Mesenchymal stem cell (in vitro differentiated cells and primary cell): ENCODE data around the gene KBTBD12.
"Not testable (repeated sequence)": the region's sequence is repeated elsewhere in the genome, so short reads cannot be mapped to it uniquely, and the experiment has no call there.

ENCODE experiments used
- DNase-seq: peaks from one replicate; pipeline ENCODE4 v3.0.0-alpha.2; 2013
- H2AFZ ChIP-seq: one replicate; pipeline ENCODE4 v1.6.1; 2013; ENCODE audit warnings: low read depth, mild to moderate bottlenecking, control low read depth, inconsistent platforms, low read length, moderate library complexity
- H2AK5ac ChIP-seq: 2 replicates; pipeline ENCODE4 v1.6.1; 2013; ENCODE audit warnings: low read length, moderate library complexity, mild to moderate bottlenecking, inconsistent platforms; ENCODE audit not compliant: severe bottlenecking
- H2BK120ac ChIP-seq: one replicate; pipeline ENCODE4 v1.6.1; 2013; ENCODE audit warnings: low read depth, mild to moderate bottlenecking, inconsistent platforms, low read length, moderate library complexity
- H2BK12ac ChIP-seq, 2 experiments: one replicate each; pipeline ENCODE4 v1.6.1; 2013; ENCODE audit warnings: inconsistent platforms in 2 of 2, low read length in 2 of 2, mild to moderate bottlenecking in 2 of 2, moderate library complexity in 2 of 2, control low read depth in 1 of 2
- H2BK15ac ChIP-seq: one replicate; pipeline ENCODE4 v1.6.1; 2013; ENCODE audit warnings: mild to moderate bottlenecking, low read depth, inconsistent platforms; ENCODE audit not compliant: poor library complexity, severe bottlenecking
- H2BK5ac ChIP-seq: 2 replicates; pipeline ENCODE4 v1.6.1; 2013; ENCODE audit warnings: low read depth, mild to moderate bottlenecking, low read length, control low read depth, inconsistent platforms; ENCODE audit not compliant: poor library complexity, severe bottlenecking
- H3K14ac ChIP-seq, 2 experiments: one replicate each; pipeline ENCODE4 v1.6.1; 2013; ENCODE audit warnings: inconsistent platforms in 2 of 2, low read length in 2 of 2, control low read depth in 1 of 2, mild to moderate bottlenecking in 1 of 2, moderate library complexity in 1 of 2
- H3K18ac ChIP-seq, 2 experiments: one replicate each; pipeline ENCODE4 v1.6.1; 2013; ENCODE audit warnings: inconsistent platforms in 2 of 2, low read length in 2 of 2, control low read depth in 1 of 2, low read depth in 1 of 2, mild to moderate bottlenecking in 1 of 2
- H3K23ac ChIP-seq, 2 experiments: one replicate each; pipeline ENCODE4 v1.6.1; 2013; ENCODE audit warnings: inconsistent platforms in 2 of 2, low read length in 2 of 2, mild to moderate bottlenecking in 2 of 2, moderate library complexity in 2 of 2, control low read depth in 1 of 2
- H3K27ac ChIP-seq: 2 replicates; pipeline ENCODE4 v1.5.1; 2013; ENCODE audit warnings: mild to moderate bottlenecking, moderate library complexity, low read length, control low read depth, inconsistent platforms; ENCODE audit not compliant: poor library complexity, severe bottlenecking
- H3K27me3 ChIP-seq, 2 experiments: 2 replicates each; pipeline versions ENCODE4 v1.6.1 to v1.7.0; 2013; ENCODE audit warnings: low read length in 2 of 2, mild to moderate bottlenecking in 2 of 2, moderate library complexity in 2 of 2, control low read depth in 1 of 2, inconsistent platforms in 1 of 2; ENCODE audit not compliant: control insufficient read depth in 1 of 2, insufficient read depth in 1 of 2
- H3K36me3 ChIP-seq, 2 experiments: 2 replicates each; pipeline versions ENCODE4 v1.6.1 to v1.7.0; 2013; ENCODE audit warnings: low read length in 2 of 2, control low read depth in 1 of 2, inconsistent platforms in 1 of 2, low read depth in 1 of 2, mild to moderate bottlenecking in 1 of 2; ENCODE audit not compliant: insufficient read depth in 2 of 2, control insufficient read depth in 1 of 2
- H3K4ac ChIP-seq, 2 experiments: one replicate each; pipeline ENCODE4 v1.6.1; 2013; ENCODE audit warnings: inconsistent platforms in 2 of 2, low read length in 2 of 2, mild to moderate bottlenecking in 2 of 2, moderate library complexity in 2 of 2, control low read depth in 1 of 2, low read depth in 1 of 2
- H3K4me1 ChIP-seq: 2 replicates; pipeline ENCODE4 v1.6.1; 2013; ENCODE audit warnings: low read depth, low read length, control low read depth; ENCODE audit not compliant: control insufficient read depth, insufficient read depth
- H3K4me2 ChIP-seq: 2 replicates; pipeline ENCODE4 v1.6.1; 2013; ENCODE audit warnings: low read length, mild to moderate bottlenecking, inconsistent platforms; ENCODE audit not compliant: poor library complexity, severe bottlenecking
- H3K4me3 ChIP-seq, 2 experiments: 2 replicates each; pipeline versions ENCODE4 v1.5.1 to v1.7.0; 2013; ENCODE audit warnings: low read length in 2 of 2, mild to moderate bottlenecking in 2 of 2, control low read depth in 1 of 2, low read depth in 1 of 2; ENCODE audit not compliant: insufficient read depth in 1 of 2
- H3K79me1 ChIP-seq: replicated peaks from 2 replicates; pipeline ENCODE4 v1.6.1; 2013; ENCODE audit warnings: mild to moderate bottlenecking, control low read depth, low read length, inconsistent platforms; ENCODE audit not compliant: poor library complexity, severe bottlenecking
- H3K9ac ChIP-seq: 2 replicates; pipeline ENCODE4 v1.7.0; 2013; ENCODE audit warnings: mild to moderate bottlenecking, low read length, moderate library complexity
- H3K9me3 ChIP-seq: 2 replicates; pipeline ENCODE4 v1.7.0; 2013; ENCODE audit warnings: mild to moderate bottlenecking, low read length; ENCODE audit not compliant: control insufficient read depth
- H4K8ac ChIP-seq: one replicate; pipeline ENCODE4 v1.6.1; 2013; ENCODE audit warnings: inconsistent platforms, mild to moderate bottlenecking, low read length, moderate library complexity
- H4K91ac ChIP-seq: one replicate; pipeline ENCODE4 v1.6.1; 2013; ENCODE audit warnings: mild to moderate bottlenecking, low read length, inconsistent platforms
- WGBS: methylation state at CpG from one replicate; pipeline ENCODE4 v1.1.7; 2013; ENCODE audit warnings: mixed read lengths; 5-methylcytosine and 5-hydroxymethylcytosine counted together

Gene KBTBD12

GRCh38 chr3:127888564-127889107, 26.4 kb upstream of the KBTBD12 start:
- Histone ChIP-seq H3K14ac (no peak overlapping the region), H2BK5ac (peak overlapping the region; percentile 14), H3K4me3 (no peak overlapping the region), H2BK12ac (no peak overlapping the region), H3K23ac (no peak overlapping the region), H3K27ac (no peak overlapping the region), H4K8ac (no peak overlapping the region), H3K4me1 (no peaks in the 10 kb centered on the region), H2AFZ (no peak overlapping the region), H2AK5ac (no peak overlapping the region), H2BK120ac (no peak overlapping the region), H4K91ac (no peak overlapping the region), H3K27me3 (no peaks in the 10 kb centered on the region), H3K4me2 (no peak overlapping the region), H3K9me3 (peaks cover 11% of the 10 kb centered on the region), H3K4ac (no peak overlapping the region), H2BK15ac (no peak overlapping the region), H3K9ac (no peak overlapping the region), H3K18ac (no peak overlapping the region), H3K79me1 (no peaks in the 10 kb centered on the region), H3K36me3 (no peaks in the 10 kb centered on the region)
- 77% methylated on average over 6 of the region's 8 CpGs for WGBS
- DNase-seq = no peak

GRCh38 chr3:127889461-127889863, 25.6 kb upstream of the KBTBD12 start:
- H3K18ac ChIP-seq = no peak overlapping the region
- H3K27ac ChIP-seq = no peak overlapping the region
- DNase-seq = peak; percentile 22
- peaks cover 11% of the 10 kb centered on the region for H3K9me3 ChIP-seq
- H4K91ac ChIP-seq = no peak overlapping the region
- no peak overlapping the region for H3K9ac ChIP-seq
- H4K8ac ChIP-seq = no peak overlapping the region
- H3K36me3 ChIP-seq = no peaks in the 10 kb centered on the region
- no peak overlapping the region for H2AK5ac ChIP-seq
- no peak overlapping the region for H3K4ac ChIP-seq
- no peaks in the 10 kb centered on the region for H3K4me1 ChIP-seq
- H2BK120ac ChIP-seq = no peak overlapping the region
- H2BK12ac ChIP-seq = no peak overlapping the region
- H3K4me3 ChIP-seq = no peak overlapping the region
- no peak overlapping the region for H3K14ac ChIP-seq
- H3K79me1 ChIP-seq = no peaks in the 10 kb centered on the region
- H2BK15ac ChIP-seq = no peak overlapping the region
- no peak overlapping the region for H2BK5ac ChIP-seq
- H3K4me2 ChIP-seq = no peak overlapping the region
- no peak overlapping the region for H2AFZ ChIP-seq
- H3K27me3 ChIP-seq = no peaks in the 10 kb centered on the region
- WGBS = 33% methylated on average over 1 of the region's 1 CpG
- no peak overlapping the region for H3K23ac ChIP-seq

DNA sequence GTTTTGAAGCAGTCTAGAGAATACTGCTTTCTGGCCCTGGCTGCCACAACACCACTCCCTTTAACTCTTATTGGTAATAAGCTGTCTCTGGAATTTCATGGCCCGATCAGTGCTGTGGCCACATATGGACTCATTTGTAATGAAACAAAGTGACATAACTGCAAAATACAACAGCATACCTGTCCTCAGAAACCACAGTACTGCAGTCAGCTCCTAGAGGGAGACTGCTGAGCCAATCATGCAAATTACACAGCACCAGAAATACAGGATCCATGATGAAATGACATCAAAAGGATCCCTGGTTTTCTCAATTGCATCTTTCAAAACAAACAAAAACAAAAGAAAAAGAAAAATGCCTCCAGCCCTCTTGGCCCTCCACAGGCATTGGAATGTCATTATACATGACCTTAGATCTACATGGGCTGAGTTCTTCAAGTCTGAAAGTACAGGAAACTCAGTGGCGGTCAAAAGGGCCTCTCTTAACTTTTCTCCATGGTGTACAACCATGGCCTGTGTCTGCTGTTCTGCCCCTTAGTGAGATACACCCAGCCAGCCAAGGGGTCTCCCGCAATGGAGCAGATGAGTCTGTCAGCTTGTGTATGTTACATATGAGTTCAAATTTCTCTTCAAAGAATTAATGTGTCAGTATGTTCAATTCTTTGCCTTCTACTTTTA, 24.9 kb upstream of the KBTBD12 start:
- Histone ChIP-seq H3K9me3 (peaks cover 11% of the 10 kb centered on the region), H3K4me3 (no peak overlapping the region), H4K91ac (no peak overlapping the region), H3K14ac (no peak overlapping the region), H2BK5ac (no peak overlapping the region), H3K23ac (no peak overlapping the region), H3K4me1 (no peaks in the 10 kb centered on the region), H3K4ac (no peak overlapping the region), H3K27me3 (no peaks in the 10 kb centered on the region), H3K4me2 (no peak overlapping the region), H3K79me1 (no peaks in the 10 kb centered on the region), H2AK5ac (no peak overlapping the region), H2BK15ac (no peak overlapping the region), H4K8ac (no peak overlapping the region), H3K27ac (no peak overlapping the region), H2BK12ac (no peak overlapping the region), H3K36me3 (no peaks in the 10 kb centered on the region), H3K9ac (no peak overlapping the region), H2AFZ (no peak overlapping the region), H2BK120ac (no peak overlapping the region), H3K18ac (no peak overlapping the region)
- WGBS = 92% methylated on average over 2 of the region's 3 CpGs
- no peak for DNase-seq

- DNase-seq = peak; percentile 13
- not testable (repeated sequence) for H2BK12ac ChIP-seq, H3K9ac ChIP-seq, H2BK15ac ChIP-seq, H3K27ac ChIP-seq, H2BK5ac ChIP-seq, H2AFZ ChIP-seq, H3K23ac ChIP-seq, H4K91ac ChIP-seq, H3K79me1 ChIP-seq, H3K36me3 ChIP-seq, H3K18ac ChIP-seq, H3K4ac ChIP-seq, H4K8ac ChIP-seq, H3K27me3 ChIP-seq, H2AK5ac ChIP-seq, H3K4me2 ChIP-seq, H3K14ac ChIP-seq, H2BK120ac ChIP-seq, H3K4me1 ChIP-seq, H3K4me3 ChIP-seq
- WGBS = 90% methylated on average over 9 of the region's 9 CpGs
- peaks cover 11% of the 10 kb centered on the region for H3K9me3 ChIP-seq
These were observed 24.3 kb upstream of the KBTBD12 start for GRCh38 chr3:127890651-127891290.
